Activated CD4-positive, CD25-positive, alpha-beta regulatory T cell (primary cell): ENCODE measurements around the gene NDUFAF2.
"Not testable (repeated sequence)": the region's sequence is repeated elsewhere in the genome, so short reads cannot be mapped to it uniquely, and the experiment has no call there.

Experiments
- DNase-seq, 4 experiments: peaks; one replicate each; lab custom pipeline; 2025; lab: John Stamatoyannopoulos, UW

The NDUFAF2 gene

DNA sequence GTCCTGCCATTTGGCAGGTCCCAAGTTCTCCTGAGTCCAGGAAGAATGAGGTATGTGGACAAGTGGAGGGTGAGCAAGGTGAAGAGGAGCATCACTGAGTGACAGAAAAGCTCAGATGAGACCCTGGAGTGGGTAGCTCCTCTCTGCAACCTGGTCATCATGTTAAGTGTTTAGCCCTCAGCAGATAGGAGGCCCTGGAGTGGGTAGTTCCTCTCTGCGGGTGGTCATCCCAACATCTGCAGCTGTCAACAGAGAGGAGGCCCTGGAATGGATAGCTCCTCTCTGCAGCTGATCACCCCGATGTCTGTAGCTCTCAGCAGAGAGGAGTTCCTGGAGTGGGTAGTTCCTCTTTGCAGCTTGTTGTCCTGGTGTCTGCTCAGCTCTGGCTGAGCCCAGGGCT, 48.4 kb downstream of the NDUFAF2 start:
- DNase-seq, result no peak

DNA sequence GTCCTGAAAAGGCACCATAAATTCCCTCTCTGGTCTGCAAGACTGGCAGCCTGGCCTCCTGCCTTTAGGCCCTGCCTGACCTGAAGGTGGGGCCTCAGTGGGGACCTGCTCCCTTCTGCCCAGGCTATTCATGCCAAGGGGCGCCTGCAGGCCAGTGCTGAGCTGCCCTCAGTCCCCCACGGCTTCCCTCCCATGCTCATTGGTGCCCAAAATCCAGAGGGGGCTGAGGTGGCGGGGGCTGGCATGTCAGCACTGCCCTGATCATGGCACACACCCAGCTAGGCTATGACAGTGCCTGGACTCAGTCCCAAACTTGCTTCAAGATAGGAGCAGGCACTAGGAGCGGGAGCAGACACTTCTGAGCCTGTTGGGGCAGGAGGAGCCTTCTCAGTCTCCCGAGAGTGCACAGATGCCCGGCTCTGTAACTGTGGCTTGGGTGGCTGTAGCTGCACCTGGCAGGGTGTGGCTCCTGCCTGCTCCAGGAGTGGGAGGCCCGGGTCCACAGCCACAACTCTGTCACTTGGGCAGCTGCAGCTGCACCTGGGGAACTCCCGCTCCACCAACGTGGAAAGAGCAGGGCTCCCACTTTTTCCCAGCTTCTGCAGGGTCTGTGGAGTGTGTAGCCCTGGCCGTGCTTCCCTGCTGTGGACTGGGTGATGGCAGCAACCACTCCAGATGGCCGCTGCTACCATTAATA, 49.0 kb downstream of the NDUFAF2 start:
- no peak for DNase-seq

DNA sequence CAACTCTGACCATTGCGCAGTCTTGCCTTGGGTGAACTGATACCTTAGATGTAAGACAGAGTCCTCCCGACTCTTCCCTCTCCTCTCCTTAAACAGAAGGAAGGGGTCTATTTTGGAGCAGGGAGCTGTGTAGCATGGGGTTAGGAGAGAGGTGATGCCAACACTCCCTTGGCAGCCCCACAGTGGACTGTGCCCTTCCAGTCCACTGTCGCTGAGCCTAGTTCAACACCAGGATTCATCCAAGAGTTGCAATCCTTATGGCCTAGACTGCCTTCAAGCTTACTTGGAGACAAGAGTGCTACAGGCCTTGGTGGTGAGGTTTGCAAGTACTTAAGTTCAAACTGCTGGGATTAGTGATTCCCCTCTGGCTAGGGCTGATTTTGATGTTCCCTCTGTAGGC, 51.4 kb downstream of the NDUFAF2 start:
- DNase-seq, result no peak

DNA sequence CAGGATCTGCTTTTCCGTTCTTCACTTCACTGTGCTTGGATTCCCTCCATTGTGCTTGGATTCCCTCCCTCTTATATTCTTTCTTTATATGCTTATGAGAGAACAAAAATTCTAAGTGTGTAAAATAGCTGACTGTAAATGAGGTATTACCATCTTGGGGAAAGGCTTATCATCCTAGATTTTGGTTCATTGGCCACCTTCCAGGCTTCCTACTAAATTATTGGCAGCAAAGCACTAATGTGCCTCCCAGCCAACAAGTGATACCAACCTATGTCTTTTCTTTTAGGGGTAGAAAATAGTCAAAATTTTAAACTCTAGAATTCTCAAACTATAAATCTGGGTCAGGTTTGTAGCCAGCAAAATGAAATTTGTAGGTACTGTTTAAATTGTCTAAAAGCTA, 52.7 kb downstream of the NDUFAF2 start:
- no peak for DNase-seq

DNA sequence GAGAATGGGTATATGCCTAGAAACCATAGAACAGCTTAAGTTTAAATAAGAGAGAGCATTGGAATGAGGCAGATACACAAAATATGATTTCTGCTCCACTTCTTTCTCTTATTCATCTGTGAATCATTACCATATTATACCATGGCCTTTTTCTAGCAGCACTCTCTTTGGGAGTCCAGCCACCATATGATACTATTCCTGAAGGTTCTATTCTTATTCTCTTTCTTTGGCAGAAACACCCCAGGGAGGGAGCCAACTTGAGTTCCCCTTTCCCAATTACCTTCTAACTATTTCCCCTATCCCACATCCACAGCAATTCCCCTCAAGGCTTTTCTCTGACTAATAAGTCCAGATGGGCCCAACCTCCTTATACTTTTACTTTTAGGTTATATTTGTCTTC, 55.9 kb downstream of the NDUFAF2 start:
- DNase-seq, result no peak

DNA sequence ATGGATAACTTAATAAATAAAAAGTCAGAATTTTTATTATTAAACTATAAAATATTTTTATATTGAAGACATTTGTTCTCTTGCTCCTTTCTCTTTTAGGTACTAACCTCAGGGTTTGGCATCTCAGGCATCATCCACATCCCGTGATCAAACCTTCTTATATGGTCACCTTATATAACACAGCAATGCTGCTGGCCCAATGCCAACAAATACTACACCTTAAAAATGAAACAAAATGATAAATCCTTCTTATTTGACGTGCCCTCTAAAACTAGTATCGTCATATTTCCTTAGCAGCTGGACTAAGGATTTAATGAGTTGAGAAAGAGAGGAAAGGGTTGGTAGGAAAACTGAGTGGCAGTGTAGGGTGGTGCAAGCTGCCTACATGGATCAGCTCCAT, 56.6 kb downstream of the NDUFAF2 start:
- no peak for DNase-seq

DNA sequence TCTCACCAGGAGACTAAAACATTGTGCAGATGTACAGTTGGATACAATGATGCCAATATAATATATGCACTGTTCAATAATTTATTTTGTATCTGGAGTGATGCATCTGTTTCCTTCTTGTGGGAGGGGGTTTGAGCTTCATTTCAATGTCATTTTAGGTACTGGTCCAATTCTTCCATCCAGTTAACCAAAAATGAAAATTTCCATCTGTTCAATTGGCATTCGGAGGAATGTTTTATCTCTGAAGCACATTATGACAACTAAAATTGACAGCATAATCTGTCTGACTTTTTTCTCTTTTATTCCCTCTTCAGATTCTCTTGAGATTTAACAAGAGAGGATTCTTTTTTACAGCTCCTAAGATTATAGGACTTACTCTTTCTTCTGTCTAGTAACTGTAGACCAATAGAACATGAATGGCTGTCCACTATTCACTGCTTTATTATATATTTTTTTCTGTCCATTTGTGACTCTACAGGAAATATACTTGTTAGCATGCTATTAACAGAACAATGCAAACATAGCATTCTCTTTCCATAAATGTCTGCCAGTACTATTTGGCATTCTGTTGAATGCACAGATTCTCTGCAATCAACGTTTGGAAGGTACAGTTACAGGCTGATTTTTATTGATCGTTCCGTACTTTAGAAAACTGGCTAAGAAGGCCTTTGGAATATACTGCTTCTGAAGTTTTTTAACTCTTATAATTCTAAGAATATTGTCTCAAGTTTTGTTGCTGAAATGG, 57.8 kb downstream of the NDUFAF2 start:
- no peak for DNase-seq

DNA sequence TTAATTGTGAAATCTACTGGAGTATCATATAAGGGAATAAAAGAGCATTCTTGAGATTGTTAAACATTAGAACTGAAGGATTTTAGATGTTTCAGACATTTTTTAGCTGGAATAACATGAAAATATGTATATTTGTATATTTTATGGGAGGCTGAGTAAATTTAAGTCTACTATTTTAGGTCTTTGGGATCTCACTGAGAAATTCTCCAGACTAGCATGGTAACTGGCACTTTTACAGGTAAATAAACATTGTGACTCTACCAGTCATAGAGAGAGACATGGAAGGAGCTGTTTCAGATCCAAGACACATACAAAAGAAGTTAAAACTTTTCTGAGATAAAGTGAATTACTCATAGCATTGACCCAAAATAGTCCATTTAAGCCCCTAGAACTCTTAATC, 59.4 kb downstream of the NDUFAF2 start:
- no peak for DNase-seq

DNA sequence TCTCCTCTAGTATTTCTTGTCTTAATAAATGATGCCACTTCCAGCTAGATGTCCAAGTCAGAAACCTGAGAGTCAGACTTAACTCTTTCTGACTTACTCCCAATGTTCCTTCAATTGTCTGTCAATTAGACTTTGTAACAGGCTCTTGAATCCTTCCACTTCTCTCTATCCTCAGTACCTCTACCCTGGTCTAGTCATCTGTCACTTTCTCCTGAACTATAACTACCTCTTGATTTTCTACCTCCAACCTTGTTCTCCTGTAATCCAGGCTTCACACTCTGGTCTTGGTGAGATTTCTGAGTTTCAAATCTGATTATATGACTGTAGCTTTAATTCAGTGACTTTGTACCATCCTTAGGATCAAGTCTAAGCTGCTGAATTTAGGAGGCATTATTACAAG, 64.9 kb downstream of the NDUFAF2 start:
- DNase-seq, result no peak

DNA sequence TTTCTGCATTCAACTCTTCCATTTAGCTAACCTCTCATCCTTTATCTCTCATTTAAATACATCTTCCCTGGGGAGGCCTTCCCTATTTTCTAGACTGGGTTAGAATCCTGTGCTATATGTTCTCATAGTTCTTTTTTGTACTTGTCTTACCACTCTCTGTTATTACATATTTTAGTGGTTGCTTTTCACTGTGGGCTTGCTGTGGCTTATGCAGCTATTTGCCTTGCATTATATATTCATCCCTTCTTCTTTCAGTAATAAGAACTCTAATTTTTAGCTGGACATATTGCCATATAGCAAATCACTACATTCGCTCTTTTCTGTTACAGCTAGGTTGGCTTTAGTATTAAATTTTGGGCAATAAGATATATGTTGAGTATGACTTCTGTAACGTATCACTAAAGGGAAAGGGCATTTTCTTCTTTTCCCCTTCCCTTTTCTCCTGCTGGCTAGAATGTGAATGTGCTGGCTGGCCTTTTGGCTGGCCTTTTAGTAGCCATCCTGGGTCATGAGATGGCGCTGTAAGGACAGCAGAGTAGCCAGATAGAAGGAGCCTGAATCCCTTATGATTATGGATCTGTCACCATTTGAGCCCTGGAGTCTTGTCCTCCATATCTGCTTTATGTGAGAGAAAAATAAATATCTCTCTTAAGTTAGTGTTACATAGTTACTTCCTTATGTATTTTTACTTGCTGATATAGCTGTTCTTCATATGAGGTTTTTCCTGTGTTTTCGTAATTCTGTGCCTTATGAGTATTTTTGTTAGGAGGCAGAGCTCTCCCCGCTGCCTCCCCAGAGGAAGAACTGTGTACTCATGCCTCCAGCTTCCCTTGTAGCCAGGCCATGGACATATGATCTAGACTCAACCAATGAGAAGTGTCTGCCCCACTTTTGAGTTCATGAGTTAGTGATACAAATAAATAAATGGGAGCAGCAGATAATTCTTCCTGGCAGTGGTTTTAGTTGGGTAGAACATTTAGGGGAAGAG, 65.8 kb downstream of the NDUFAF2 start:
- no peak for DNase-seq

DNA sequence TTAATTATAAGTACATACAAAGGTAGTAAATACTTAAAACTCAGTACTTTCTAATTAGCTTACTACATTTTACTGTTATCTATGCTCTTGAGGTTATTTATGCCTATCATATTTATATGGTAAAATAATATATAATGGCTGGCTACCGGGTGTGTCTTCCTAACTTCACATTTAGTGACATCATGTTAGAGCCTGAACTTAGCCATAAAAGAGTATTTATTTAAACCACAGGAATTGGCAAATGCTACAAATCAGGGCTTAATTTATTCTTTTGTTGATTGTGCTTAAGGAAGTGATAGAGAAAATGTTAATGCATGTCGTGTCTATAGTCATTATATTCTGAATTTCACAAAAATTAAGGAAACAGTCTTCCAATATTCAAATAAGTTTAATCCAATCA, 73.1 kb downstream of the NDUFAF2 start:
- DNase-seq, result no peak

DNA sequence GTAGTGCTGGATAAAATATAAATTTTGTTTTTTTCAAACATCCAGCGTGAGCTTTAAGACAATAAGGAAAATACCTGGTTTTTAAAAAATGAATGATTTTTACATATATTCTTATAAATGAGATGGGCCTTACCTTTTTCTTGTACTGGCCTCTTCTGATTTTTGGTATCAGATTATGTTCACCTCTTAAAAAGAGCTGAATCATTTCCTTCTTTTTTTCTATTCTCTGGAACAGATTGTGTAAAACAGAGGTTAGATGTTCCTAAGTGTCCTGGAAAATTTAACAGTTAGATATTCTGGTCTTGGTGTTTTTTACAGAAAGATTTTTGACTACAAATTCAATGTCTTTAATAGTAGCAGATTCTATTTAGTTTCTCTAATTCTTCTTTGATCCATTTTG, 74.6 kb downstream of the NDUFAF2 start:
- DNase-seq, result no peak

DNA sequence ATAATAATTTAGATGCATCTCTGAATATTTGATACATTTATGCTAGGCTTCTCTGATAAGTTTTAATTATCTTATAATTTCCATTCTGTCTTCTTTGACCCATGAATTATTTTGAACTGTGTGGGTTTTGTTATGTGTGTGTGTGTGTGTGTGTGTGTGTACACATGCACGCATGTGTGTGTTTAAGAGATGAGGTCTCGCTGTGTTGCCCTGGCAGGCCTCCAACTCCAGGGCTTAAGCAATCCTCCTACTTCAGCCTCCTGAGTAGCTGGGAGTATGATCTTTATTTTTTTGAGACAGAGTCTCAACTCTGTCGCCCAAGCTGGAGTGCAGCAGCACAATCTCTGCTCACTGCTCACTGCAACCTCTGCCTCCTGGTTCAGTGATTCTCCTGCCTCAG, 75.4 kb downstream of the NDUFAF2 start:
- DNase-seq, result no peak

DNA sequence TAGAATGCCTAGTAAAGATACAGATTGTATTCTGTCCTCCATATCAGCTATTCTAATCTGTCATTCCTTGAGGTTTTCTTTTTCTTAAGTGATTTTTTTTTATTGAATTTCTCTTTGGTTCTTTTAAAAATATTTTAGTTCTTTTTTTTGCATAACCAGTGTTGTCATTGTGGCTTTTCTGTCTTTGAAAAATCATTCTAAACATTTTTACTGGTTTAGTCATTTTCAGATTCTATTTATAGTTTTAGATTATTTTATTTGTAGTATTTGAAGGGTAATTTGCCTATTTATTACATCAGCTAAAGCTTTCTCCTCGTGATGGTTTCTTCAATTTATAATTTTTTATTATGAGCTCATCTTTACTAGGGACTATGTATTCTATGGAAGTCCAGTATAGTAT, 78.1 kb downstream of the NDUFAF2 start:
- DNase-seq, result no peak

DNA sequence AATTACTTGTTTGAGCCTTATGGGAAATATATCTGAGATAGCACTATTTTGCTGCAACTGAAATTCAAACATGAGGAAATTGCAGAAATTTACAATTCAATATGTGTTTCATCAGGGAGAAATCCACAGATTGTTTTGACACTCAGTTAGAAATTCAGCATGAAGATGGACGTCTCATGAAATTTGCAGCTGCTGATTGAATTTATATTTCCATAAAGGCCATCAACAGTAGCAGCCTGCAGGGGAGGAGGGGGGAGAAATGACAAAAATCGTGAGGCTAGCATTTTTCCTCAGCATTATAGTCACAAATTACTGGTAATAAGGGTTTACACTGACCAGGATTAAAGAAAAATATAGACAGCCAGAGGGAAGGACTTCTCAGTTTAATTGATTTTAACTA, 81.0 kb downstream of the NDUFAF2 start:
- no peak for DNase-seq

DNA sequence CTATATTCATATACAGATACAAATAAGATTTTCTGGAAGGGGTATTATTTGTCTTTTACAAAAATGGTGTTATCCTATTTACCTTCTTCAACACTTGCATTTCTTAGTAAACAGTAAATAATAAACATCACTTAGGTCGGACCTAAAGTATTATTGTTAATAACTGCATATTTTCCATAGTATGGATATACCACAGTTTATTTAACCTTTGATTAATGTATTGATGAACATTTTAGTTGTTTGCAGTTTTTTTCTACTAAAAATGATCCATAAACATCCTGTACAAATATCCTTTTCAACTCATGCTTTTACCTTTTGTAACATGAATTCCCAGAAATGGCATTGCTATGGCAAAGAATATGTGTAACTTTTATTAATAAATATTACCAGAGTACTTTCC, 83.4 kb downstream of the NDUFAF2 start:
- DNase-seq, result no peak

DNA sequence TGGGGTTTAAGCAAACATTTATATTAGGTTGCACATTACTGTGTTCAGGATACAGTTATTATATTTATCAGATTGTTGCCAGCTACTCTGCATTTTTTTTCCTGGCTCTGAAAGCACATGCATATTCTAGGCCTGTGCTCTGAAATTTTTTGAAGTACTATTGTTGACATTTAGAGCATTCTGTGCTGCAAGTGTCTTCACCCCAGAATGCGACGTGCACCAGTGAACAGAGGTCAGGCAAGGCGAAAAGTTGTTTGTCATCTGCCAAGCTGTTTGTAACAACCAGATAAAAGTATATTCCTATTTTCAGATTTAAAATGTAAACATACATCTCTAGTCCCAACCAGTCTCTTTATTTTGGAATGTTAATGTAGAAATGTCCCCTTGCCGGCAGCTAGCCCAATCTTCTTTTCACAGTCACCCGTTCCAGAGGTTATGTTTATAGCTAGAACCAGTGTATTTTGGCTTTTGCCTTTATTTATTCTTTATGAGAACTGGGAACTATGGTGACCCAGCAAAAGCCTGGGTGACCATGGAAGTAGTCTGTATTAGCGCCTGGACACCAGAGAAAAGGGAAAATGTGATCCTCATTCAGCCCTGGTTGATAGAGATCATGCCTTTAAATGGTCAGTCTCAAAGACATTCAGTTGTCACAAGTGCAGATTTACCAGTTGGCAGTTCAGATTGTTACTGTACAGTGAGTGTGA, 84.6 kb downstream of the NDUFAF2 start:
- no peak for DNase-seq

DNA sequence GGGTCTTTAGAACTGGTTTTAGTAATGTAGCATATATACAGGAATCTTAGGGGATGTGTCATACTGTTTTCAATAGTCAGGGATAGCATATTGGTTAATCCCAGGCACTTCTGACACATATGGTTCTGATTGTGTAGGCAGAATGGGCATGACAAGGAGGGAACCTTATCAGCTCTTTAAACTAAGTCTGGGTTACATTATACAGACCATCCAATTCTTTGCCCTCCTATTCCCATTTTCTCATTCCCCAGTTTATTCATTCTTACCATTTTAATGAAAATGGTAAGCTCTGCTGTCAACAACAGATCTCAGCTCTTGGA, 85.1 kb downstream of the NDUFAF2 start:
- DNase-seq, result no peak

DNA sequence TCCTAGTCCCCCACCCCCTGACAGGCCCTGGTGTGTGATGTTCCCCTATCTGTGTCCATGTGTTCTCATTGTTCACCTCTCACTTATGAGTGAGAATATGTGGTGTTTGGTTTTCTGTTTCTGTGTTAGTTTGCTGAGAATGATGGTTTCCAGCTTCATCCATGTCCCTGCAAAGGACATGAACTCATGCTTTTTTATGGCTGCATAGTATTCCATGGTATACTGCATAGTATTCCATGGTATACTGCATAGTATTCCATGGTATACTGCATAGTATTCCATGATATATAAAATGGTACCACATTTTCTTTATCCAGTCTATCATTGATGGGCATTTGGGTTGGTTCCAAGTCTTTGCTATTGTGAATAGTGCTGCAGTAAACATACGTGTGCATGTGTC, 86.3 kb downstream of the NDUFAF2 start:
- DNase-seq, result not testable (repeated sequence)

DNA sequence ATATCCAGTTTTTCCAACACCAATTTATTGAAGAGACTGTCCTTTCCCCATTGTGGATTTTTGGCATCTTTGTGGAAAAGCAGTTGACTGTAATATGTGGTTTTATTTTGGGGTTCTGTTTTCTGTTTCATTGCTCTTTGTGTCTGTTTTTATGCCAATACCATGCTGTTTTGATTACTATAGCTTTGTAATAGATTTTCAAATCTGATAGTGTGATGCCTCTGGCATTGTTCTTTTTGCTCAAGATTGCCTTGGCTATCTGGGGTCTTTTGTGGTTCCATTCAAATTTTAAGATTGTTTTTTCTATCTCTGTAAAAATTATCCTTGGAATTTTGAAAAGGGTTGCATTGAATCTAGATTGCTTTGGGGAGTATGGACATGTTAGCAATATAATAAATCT, 99.5 kb downstream of the NDUFAF2 start:
- no peak for DNase-seq

DNA sequence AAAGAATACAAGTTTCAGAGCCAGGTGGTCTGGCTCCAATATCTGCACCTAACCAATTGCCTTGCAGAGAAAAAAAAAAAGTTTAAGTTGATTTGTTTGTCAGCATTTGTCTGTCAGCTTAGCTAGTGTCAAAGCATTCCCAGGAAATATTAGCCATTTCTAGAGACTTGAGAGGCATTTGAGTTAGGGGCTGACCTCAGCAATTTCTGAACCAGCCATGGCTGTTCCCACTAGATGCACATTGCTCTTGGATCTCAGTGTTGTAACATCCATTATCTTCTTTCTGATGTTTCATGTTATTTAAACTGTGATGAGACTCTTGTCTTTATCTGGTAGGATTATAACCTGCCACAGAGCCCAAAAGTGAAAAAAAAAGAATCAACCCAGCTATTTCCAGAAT, 102.3 kb downstream of the NDUFAF2 start:
- DNase-seq, result no peak

DNA sequence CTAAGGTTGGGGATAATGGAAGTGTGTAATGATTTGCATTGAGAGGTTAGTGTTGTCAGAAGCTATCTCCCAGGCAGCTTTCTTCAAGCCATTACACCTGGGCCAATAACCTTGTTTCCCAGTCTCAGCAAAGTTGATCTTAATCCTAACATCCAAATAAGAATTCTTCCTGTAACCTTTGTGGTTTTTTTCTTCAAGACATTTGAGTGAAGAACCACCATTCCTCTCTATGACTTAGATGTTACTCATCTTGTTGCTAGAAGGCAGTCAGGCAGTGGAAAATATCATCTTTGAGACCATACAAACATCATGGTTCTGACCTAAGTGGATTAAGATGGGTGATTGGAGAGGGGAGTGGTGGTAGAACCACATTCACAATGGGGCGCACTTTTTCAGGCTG, 103.5 kb downstream of the NDUFAF2 start:
- DNase-seq, result no peak
